H1 (cell line): Measurements from ENCODE around the gene TMEM63C. TPM values are rescaled to one million over a fixed set of nuclear protein-coding genes. Genes with fewer than 3 reads are reported as not detected.

ENCODE experiments used
- EP300 ChIP-seq, 2 experiments: IDR thresholded peaks; 1 replicate in 1 of 2; 2 replicates in 1 of 2; pipeline ENCODE4 v1.6.1; 2011 to 2012; ENCODE audit warnings: low read depth in 2 of 2, low read length in 2 of 2, mild to moderate bottlenecking in 2 of 2, borderline replicate concordance in 1 of 2, inconsistent platforms in 1 of 2, moderate library complexity in 1 of 2
- EZH2 ChIP-seq: fragments of 200-600 bp; sonication (generic); IDR thresholded peaks from 2 replicates; pipeline ENCODE4 v1.7.1; 2012; ENCODE audit warnings: low read depth, mild to moderate bottlenecking, moderate library complexity, low read length, inconsistent platforms; ENCODE audit not compliant: severe bottlenecking
- GABPA ChIP-seq: IDR thresholded peaks from 2 replicates; pipeline ENCODE4 v1.6.1; 2011; ENCODE audit warnings: mild to moderate bottlenecking, low read length, moderate library complexity, borderline replicate concordance; ENCODE audit not compliant: insufficient read depth
- polyA plus RNA-seq, 7 experiments: library from polyadenylated mRNA; depleted of rRNA in 3 of 7; stranded (reverse) in 5 of 7; unstranded in 2 of 7; fragments of >200 nt in 5 of 7; fragments of 200-250 nt in 2 of 7; gene quantifications; 1 replicate in 5 of 7; 2 replicates in 1 of 7; 4 replicates in 1 of 7; pipeline versions ENCODE4 v1.2.1 to v1.2.3, GENCODE V29; 2011 to 2013; ENCODE audit warnings: missing spikeins in 2 of 7, mixed read lengths in 2 of 7
- total RNA-seq: library from RNA; stranded (reverse); fragmentation: NEBNext Ultra II Directional; extraction: Animal tissue kit (Norgen Biotek cat#: 25700); gene quantifications from 2 replicates; pipeline ENCODE4 v1.2.1, GENCODE V29; 2021

TMEM63C gene
- total and polyA plus RNA-seq, 2 of the 8 experiments (the other 6 are each of a cell fraction or from before 2014, with no cell fraction given), result 3.0 to 7.6 TPM

DNA sequence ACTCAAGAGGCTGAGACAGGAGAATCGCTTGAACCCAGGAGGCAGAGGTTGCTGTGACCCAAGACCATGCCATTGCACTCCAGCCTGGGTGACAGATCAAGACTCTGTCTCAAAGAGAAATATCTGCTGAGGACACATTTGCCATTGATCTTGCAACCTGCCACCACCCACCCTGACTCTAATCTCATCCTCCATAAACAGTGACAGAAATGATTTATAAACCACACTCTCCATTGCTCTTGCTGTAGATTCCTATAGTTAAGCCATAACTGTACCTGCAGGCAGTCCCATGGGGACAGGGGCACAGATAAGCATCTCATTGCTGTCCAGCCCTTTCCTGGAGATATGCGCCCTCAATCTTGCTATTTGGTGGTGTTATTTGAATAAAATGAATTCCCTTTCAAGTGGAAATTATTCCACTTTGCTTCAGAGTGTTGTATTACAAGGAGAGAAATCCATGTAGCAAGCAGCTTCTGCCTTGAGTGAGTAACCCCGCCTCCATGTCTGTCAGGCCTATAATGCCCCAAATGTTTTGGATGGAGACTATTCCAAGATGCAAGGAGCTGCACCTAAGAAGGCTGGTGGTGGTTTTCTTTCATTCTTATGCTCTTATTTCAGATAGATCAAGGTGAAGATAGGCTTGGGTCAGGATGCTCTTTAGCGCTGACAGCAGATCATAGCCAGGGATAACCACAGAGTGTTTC lies 37.0 kb upstream of the TMEM63C start (continued):
- TF ChIP-seq EZH2, result no peak
- TF ChIP-seq EP300 (IDR thresholded peaks at IDR 0.05; ENCODE audit: borderline replicate concordance in 1 of 2, low read depth in 2 of 2, low read length in 2 of 2), result no peak
- TF ChIP-seq GABPA, result no peak
